Uterus (tissue), 4 donors: ENCODE measurements around the gene SGIP1. TPM values are rescaled to one million over a fixed set of nuclear protein-coding genes. Genes with fewer than 3 reads are reported as not detected.
"Not testable (repeated sequence)": the region's sequence is repeated elsewhere in the genome, so short reads cannot be mapped to it uniquely, and the experiment has no call there.

Experiments
- DNase-seq, 2 donors: peaks; one replicate each; pipeline ENCODE4 v3.0.0-alpha.2; 2019 to 2020
- H3K27ac ChIP-seq, 2 donors: fragments of 200-600 bp; sonication (generic); 1 replicate in 1 of 2; 2 replicates in 1 of 2; pipeline ENCODE4 v1.5.1; 2016 to 2018
- H3K27me3 ChIP-seq, 2 donors: fragments of 200-600 bp; sonication (generic); one replicate each; pipeline ENCODE4 v1.5.1; 2018 to 2019; ENCODE audit warnings: control low read depth in 1 of 2
- H3K36me3 ChIP-seq, 2 donors: fragments of 200-600 bp; sonication (generic); one replicate each; pipeline ENCODE4 v1.5.1; 2019; ENCODE audit warnings: control low read depth in 1 of 2
- H3K4me1 ChIP-seq, 2 donors: fragments of 200-600 bp; sonication (generic); one replicate each; pipeline ENCODE4 v1.5.1; 2018 to 2019; ENCODE audit warnings: control low read depth in 1 of 2
- H3K4me3 ChIP-seq, 2 donors: fragments of 200-600 bp; sonication (generic); 1 replicate in 1 of 2; 2 replicates in 1 of 2; pipeline ENCODE4 v1.5.1; 2018 to 2019; ENCODE audit warnings: mild to moderate bottlenecking in 1 of 2
- H3K9me3 ChIP-seq, 2 donors: fragments of 200-600 bp; sonication (generic); one replicate each; pipeline ENCODE4 v1.5.1; 2019; ENCODE audit warnings: control low read depth in 1 of 2
- POLR2A ChIP-seq, 2 donors: fragments of 450-650 bp; IDR thresholded peaks; one replicate each; pipeline ENCODE4 v1.6.1; 2016; ENCODE audit warnings: antibody characterized with exemption in 2 of 2, mild to moderate bottlenecking in 1 of 2, moderate library complexity in 1 of 2
- intact Hi-C: fragments of 100-400 bp; cut with DNase I; formaldehyde crosslinking; loops from one replicate; pipeline ENCODE4 v1.15.1; 2023; ENCODE audit warnings: low total_unique reads
- total RNA-seq, 4 donors: library from RNA; depleted of rRNA in 3 of 4; stranded (reverse); fragments of >200 nt in 3 of 4; gene quantifications; one replicate each; pipeline versions ENCODE4 v1.1.0 to v1.2.4, GENCODE V29; 2014 to 2023
- TF ChIP-seq, protein P1 (sequence below), 4 experiments: fragments of 200-600 bp in 2 of 4; fragments of 450-650 bp in 2 of 4; sonication (generic) in 2 of 4; IDR thresholded peaks; one replicate each; pipeline ENCODE4 v1.5.1; 2016 to 2019; ENCODE audit warnings: antibody characterized with exemption in 4 of 4, mild to moderate bottlenecking in 2 of 4, moderate library complexity in 1 of 4
- donor health status: DM: yes; HTN: yes; CAD: no.

SGIP1 gene
- total RNA-seq, 4 donors from 2014 or later, result 2.8 to 23.0 (median 6.4) TPM

DNA sequence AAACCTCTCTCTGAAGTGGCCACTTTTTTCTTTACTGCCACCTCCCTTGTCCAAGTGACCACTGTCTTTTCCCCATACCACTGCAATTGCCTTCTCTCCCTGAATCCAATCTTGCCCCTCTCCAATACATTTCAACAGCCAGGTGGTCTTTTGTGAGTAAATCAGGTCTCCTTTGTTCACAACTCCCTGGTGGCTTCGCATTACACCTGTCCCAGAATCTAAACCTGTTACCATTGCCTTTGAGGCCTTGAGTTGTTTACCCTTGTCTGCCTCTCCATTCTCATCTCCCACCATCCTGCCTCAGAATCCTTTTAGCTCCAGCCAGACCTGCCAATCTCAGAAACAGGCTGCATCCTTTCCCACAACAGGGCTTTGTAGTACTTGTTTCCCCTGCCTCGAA, 196.5 kb downstream of the SGIP1 start:
- no peak for DNase-seq
- TF ChIP-seq POLR2A (IDR thresholded peaks at IDR 0.05), result no peak
- TF ChIP-seq, protein P1, sequence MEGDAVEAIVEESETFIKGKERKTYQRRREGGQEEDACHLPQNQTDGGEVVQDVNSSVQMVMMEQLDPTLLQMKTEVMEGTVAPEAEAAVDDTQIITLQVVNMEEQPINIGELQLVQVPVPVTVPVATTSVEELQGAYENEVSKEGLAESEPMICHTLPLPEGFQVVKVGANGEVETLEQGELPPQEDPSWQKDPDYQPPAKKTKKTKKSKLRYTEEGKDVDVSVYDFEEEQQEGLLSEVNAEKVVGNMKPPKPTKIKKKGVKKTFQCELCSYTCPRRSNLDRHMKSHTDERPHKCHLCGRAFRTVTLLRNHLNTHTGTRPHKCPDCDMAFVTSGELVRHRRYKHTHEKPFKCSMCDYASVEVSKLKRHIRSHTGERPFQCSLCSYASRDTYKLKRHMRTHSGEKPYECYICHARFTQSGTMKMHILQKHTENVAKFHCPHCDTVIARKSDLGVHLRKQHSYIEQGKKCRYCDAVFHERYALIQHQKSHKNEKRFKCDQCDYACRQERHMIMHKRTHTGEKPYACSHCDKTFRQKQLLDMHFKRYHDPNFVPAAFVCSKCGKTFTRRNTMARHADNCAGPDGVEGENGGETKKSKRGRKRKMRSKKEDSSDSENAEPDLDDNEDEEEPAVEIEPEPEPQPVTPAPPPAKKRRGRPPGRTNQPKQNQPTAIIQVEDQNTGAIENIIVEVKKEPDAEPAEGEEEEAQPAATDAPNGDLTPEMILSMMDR (IDR thresholded peaks at IDR 0.05), result no peak

DNA sequence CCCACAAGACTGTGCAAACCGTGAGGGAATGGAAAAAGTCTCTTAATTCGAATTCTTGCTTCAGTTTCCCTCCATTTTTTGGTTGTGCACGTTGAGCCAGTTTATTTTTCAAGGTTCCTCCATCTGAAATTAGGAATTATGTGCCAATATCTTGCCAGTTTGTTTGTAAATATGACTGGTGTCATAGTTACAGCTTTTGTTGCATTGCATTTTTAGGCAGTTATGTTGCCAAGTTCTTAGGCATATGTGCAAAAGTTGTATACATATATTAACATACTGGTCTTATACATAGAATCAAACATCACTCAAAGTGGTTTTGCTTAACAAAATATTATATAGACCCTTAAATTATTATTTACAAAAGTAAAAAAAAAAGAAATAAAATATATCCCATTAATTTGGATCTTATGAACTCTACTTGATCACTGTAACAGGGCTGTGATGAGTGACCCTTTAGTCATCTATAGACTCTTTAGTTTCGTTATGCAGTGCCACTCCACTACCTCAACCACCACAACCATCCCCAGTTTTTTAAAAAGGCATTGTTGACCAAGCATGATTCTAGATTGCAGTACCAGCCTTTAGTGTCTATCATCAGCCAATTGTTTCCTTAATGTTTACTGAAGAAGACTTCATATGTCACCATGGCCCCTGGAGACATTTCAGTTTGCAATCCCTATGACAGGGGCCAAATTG, 197.4 kb downstream of the SGIP1 start:
- intact Hi-C loops, result no loop called here
- TF ChIP-seq POLR2A (IDR thresholded peaks at IDR 0.05), result no peak
- TF ChIP-seq, protein P1 (IDR thresholded peaks at IDR 0.05), result no peak
- H3K9me3 ChIP-seq, result no peaks in the 10 kb centered on the region
- H3K4me3 ChIP-seq, result no peak overlapping the region
- no peaks in the 10 kb centered on the region for H3K27me3 ChIP-seq
- H3K27ac ChIP-seq, result no peak overlapping the region
- no peak for DNase-seq
- no peaks in the 10 kb centered on the region for H3K36me3 ChIP-seq
- H3K4me1 ChIP-seq, result no peaks in the 10 kb centered on the region

More for the DNA sequence above, 196.5 kb downstream of the SGIP1 start:
- no peak overlapping the region for H3K27ac ChIP-seq
- no peaks in the 10 kb centered on the region for H3K27me3 ChIP-seq
- intact Hi-C loops, result no loop called here
- H3K4me1 ChIP-seq, result no peaks in the 10 kb centered on the region
- no peaks in the 10 kb centered on the region for H3K9me3 ChIP-seq
- no peak overlapping the region for H3K4me3 ChIP-seq
- no peaks in the 10 kb centered on the region for H3K36me3 ChIP-seq

DNA sequence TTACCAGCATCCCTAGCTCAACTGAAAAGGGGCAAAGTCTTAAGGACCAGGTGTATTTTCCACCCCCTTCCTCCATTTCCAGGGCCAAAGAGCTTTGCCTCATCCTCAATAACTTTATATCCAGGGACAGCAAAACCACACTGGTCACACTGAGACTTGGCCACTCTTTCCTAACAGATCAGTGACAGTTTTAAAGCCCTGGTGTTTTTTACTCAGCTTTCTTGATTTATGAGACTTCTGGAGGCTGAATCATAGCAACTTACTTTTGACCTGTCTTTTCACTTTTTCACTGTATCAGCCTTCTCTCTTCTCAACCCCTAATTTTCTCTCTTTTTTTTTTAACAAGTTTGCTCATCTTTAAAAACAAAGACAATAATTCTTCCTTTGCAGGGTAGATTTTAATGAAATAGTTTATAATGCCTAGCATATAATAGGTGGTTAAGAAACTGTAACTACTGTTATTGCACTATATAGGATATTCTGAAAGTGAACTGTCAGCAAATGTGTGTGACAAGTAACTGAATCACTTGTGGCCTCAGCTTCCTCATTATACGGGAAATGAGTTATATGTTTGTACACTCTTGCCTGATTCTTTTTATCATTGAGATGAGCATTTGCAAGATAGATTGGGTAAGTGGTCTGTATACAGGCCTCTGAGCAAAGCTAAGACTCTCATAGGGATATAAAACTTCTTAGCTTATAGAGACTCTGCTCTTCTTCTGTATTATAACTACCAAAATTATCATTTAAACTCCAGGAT, 198.6 kb downstream of the SGIP1 start:
- no peak for TF ChIP-seq POLR2A (IDR thresholded peaks at IDR 0.05)
- TF ChIP-seq, protein P1 (IDR thresholded peaks at IDR 0.05), result no peak
- H3K27me3 ChIP-seq, result no peaks in the 10 kb centered on the region
- no peak for DNase-seq
- no peaks in the 10 kb centered on the region for H3K4me1 ChIP-seq
- intact Hi-C loops, result no loop called here
- H3K4me3 ChIP-seq, result no peak overlapping the region
- H3K9me3 ChIP-seq, result no peaks in the 10 kb centered on the region
- H3K36me3 ChIP-seq, result no peaks in the 10 kb centered on the region
- H3K27ac ChIP-seq, result no peak overlapping the region

DNA sequence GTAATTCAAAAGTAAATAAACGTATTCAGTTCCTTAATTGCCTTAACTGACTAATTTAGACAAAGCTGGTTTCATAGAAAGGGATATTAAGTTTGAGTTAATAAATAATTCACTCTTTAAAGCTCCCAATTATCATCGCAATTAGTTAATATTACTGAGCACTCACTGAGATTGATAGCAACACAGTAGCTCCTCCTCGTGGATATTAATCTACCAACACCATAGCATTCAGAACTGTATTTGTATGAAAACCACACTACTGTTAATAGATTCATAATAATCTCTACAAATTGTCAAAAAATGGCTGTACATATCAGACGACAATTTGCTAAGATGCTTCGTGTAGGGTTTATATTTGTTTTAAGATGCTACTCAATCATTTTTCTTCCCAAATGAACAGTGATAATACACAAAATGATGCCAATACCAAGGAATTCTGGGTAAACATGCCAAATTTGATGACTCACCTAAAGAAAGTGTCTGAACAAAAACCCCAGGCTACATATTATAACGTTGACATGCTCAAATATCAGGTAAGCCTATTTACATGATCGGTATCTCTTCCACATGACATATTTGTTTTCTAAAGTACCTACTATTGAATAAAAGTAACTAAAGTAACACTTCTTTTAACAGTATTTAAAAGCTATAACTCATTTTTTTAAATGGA, 199.5 kb downstream of the SGIP1 start:
- DNase-seq, result no peak
- Histone ChIP-seq H3K9me3 (no peaks in the 10 kb centered on the region), H3K27ac (no peak overlapping the region), H3K36me3 (no peaks in the 10 kb centered on the region), H3K27me3 (no peaks in the 10 kb centered on the region), H3K4me3 (no peak overlapping the region), H3K4me1 (no peaks in the 10 kb centered on the region)
- TF ChIP-seq, protein P1 (IDR thresholded peaks at IDR 0.05), result no peak
- TF ChIP-seq POLR2A (IDR thresholded peaks at IDR 0.05), result no peak
- intact Hi-C loops, result no loop called here

DNA sequence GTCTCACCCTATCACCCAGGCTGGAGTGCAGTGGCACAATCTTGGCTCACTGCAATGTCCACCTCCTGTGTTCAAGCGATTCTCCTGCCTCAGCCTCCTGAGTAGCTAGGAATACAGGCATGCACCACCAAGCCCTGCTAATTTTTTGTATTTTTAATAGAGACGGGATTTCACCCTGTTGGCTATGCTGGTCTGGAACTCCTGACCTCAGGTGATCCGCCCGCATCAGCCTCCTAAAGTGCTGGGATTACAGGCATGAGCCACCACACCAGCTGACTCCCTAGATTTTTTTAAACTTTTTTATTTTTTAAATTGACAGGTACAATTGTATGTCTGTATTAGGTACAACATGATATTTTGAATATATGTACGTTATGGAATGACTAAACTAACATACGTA, 200.6 kb downstream of the SGIP1 start:
- H3K36me3 ChIP-seq, H3K27me3 ChIP-seq, DNase-seq, intact Hi-C loops, H3K27ac ChIP-seq, H3K4me1 ChIP-seq, H3K9me3 ChIP-seq, H3K4me3 ChIP-seq: not testable (repeated sequence)
